IPS-15b (cell line): ENCODE results near the gene ABLIM2.
"Not testable (repeated sequence)": the region's sequence is repeated elsewhere in the genome, so short reads cannot be mapped to it uniquely, and the experiment has no call there.

Experiments
- H3K27me3 ChIP-seq: one replicate; pipeline ENCODE4 v1.6.1; 2013; ENCODE audit warnings: low read length; ENCODE audit not compliant: control insufficient read depth, insufficient read depth
- H3K36me3 ChIP-seq: one replicate; pipeline ENCODE4 v1.6.1; 2013; ENCODE audit warnings: low read length; ENCODE audit not compliant: control insufficient read depth, insufficient read depth
- H3K4me1 ChIP-seq: one replicate; pipeline ENCODE4 v1.6.1; 2013; ENCODE audit warnings: mild to moderate bottlenecking, low read length; ENCODE audit not compliant: control insufficient read depth, insufficient read depth
- H3K4me3 ChIP-seq: one replicate; pipeline ENCODE4 v1.5.1; 2013; ENCODE audit warnings: low read depth, low read length
- H3K9ac ChIP-seq: one replicate; pipeline ENCODE4 v1.6.1; 2013; ENCODE audit warnings: low read depth, mild to moderate bottlenecking, low read length
- H3K9me3 ChIP-seq: one replicate; pipeline ENCODE4 v1.6.1; 2013; ENCODE audit warnings: mild to moderate bottlenecking, low read length; ENCODE audit not compliant: control insufficient read depth, insufficient read depth

Gene ABLIM2

DNA sequence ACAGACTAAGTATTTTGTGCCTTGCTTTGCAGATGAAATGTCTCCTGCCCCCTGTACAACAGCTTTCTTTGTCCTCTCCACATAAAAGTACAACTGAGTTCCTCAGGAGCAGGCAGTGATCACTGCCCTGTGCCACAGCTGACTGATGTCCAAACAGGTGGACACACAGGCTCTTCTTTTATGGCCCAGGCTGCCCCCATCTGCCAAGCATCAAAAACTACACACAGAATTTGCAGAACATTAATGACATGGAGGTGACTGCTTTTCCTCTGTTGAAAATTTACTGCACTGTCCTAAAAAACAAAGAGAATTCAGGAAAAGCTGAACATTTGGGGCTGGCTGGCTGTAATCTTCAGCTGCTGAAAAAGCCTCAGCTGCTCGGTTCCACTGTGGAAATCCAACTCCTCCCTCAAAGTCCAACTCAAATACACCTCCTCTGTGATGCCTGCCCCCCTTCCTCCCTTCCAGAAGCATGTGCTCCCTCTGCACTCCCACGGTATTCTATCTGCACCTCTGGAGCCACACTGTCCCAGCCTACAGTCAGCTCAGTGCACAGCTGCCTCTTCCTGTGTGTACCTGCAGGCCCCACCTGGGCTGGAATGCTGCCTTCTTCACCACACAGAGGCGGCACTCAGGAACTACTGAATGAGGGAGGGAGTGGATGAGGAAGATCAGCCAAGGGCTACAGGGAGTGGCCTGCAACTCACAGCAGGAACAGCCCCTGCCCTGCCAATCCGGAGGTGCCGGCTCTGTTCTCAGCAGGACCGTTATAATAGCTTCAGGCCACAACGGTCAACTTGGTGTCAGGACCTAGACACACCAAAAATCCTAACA lies 229.3 kb downstream of the ABLIM2 start:
- Histone ChIP-seq H3K9ac (peak overlapping the region; percentile 0), H3K4me3 (no peak overlapping the region), H3K27me3 (no peaks in the 10 kb centered on the region), H3K9me3 (no peaks in the 10 kb centered on the region), H3K36me3 (no peaks in the 10 kb centered on the region), H3K4me1 (peaks cover 6% of the 10 kb centered on the region)

- no peaks in the 10 kb centered on the region for H3K9me3 ChIP-seq
- peak overlapping the region; percentile 0 for H3K9ac ChIP-seq
- no peak overlapping the region for H3K4me3 ChIP-seq
- H3K4me1 ChIP-seq: peaks cover 6% of the 10 kb centered on the region
- no peaks in the 10 kb centered on the region for H3K36me3 ChIP-seq
- H3K27me3 ChIP-seq: no peaks in the 10 kb centered on the region
These were observed 229.9 kb downstream of the ABLIM2 start for GRCh38 chr4:7928711-7929110.

DNA sequence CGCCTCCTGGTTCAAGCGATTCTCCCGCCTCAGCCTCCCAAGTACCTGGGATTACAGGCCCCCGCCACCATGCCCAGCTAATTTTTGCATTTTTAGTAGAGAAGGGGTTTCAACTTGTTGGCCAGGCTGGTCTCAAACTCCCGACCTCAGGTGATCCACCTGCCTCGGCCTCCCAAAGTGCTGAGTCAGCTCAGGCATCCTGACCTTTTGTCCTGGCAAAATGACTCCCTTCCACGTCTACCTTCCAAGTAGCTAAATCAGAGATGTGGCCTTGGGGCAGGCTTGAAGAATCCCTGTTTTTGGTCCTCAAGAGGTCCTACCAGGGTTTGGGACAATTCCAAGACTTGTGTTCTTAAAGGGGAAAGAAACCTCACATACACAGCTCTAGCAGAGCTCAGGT lies 231.8 kb downstream of the ABLIM2 start:
- H3K4me3 ChIP-seq: no peak overlapping the region
- H3K9me3 ChIP-seq: no peaks in the 10 kb centered on the region
- peaks cover 6% of the 10 kb centered on the region for H3K4me1 ChIP-seq
- no peaks in the 10 kb centered on the region for H3K36me3 ChIP-seq
- H3K27me3 ChIP-seq: no peaks in the 10 kb centered on the region
- H3K9ac ChIP-seq: no peak overlapping the region

DNA sequence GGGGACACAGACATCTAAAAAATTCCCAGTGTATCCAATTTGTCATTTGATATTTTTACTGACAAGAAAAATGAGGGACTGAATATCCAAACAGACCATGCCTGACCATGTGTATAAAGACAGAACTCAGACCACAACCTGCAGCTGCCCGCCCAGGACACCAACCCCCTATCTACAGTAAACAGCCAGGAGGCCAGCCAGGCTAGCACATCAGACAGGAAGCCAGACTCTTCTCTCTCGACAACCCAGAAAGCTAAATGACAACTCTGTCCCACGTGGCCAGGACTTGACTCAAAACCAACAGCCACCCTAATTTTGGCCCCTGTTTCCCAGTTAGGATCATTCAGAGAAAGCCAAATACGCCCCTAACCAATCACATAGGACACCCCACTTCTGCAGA lies 234.0 kb downstream of the ABLIM2 start:
- H3K27me3 ChIP-seq: no peaks in the 10 kb centered on the region
- H3K9ac ChIP-seq: no peak overlapping the region
- H3K4me3 ChIP-seq: no peak overlapping the region
- peaks cover 2% of the 10 kb centered on the region for H3K4me1 ChIP-seq
- H3K36me3 ChIP-seq: no peaks in the 10 kb centered on the region
- no peaks in the 10 kb centered on the region for H3K9me3 ChIP-seq

DNA sequence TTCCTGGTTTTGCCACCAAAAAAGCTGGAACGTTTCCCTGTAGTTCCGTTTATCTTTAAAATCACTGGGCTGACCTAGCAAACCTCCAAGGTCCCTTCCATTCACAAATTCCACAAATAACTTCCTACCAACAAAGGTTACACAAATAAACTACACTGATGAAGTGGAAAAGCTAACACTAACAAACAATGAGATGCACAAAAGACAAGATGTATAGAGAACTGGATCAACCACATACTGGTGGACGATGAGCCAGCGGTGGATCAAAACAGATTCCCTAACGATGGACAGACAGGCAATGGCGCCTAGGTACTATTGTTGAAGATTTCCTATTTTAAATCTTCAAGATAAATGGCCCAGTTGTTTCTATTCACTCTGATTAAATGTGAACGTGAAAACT lies 234.4 kb downstream of the ABLIM2 start:
- H3K27me3 ChIP-seq: no peaks in the 10 kb centered on the region
- no peak overlapping the region for H3K9ac ChIP-seq
- no peak overlapping the region for H3K4me3 ChIP-seq

DNA sequence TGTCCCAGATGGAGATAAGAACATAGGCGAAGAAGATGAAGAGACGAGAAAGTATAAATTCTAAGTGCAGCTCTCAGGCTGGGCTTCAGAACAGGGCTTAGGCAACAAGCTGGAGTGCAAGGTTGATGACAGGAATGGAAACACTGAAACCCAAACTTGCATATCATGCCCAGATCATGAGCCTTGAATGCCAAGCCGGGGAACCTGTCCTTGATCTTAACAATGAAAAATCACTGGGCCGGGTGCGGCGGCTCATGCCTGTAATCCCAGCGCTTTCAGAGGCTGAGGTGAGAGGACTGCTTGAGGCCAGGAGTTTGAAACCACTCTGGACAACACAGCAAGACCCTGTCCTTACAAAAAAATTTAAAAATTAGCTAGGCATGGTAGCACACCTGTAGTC lies 236.1 kb downstream of the ABLIM2 start:
- Histone ChIP-seq H3K27me3 (no peaks in the 10 kb centered on the region), H3K4me1 (no peaks in the 10 kb centered on the region), H3K9me3 (no peaks in the 10 kb centered on the region), H3K9ac (no peak overlapping the region), H3K36me3 (no peaks in the 10 kb centered on the region), H3K4me3 (no peak overlapping the region)

More for the DNA sequence above, 234.4 kb downstream of the ABLIM2 start:
- Histone ChIP-seq H3K4me1 (peaks cover 2% of the 10 kb centered on the region), H3K36me3 (no peaks in the 10 kb centered on the region), H3K9me3 (no peaks in the 10 kb centered on the region)

DNA sequence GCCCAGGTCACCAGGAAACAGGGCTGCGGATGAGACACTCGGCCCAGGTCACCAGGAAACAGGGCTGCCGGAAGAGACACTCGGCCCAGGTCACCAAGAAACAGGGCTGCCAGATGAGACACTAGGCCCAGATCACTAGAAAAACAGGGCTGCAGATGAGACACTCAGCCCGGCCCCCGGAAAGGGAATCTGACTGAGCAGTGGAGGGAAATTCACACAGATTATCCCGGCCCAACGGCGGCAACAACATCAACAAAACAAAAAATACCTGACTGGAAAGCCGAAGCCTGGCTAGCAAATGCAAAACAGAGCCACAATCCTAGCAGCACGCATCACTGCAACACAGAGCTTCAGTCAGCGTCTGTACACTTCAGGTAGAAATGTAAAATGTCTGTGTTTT lies 239.6 kb downstream of the ABLIM2 start:
- Histone ChIP-seq H3K27me3 (no peaks in the 10 kb centered on the region), H3K4me3 (no peak overlapping the region), H3K9me3 (no peaks in the 10 kb centered on the region), H3K36me3 (no peaks in the 10 kb centered on the region), H3K9ac (no peak overlapping the region), H3K4me1 (peaks cover 13% of the 10 kb centered on the region)

- not testable (repeated sequence) for H3K4me3 ChIP-seq, H3K9me3 ChIP-seq, H3K36me3 ChIP-seq, H3K27me3 ChIP-seq, H3K9ac ChIP-seq
- peaks cover 13% of the 10 kb centered on the region for H3K4me1 ChIP-seq
These were observed 240.4 kb downstream of the ABLIM2 start for GRCh38 chr4:7918187-7918586.

DNA sequence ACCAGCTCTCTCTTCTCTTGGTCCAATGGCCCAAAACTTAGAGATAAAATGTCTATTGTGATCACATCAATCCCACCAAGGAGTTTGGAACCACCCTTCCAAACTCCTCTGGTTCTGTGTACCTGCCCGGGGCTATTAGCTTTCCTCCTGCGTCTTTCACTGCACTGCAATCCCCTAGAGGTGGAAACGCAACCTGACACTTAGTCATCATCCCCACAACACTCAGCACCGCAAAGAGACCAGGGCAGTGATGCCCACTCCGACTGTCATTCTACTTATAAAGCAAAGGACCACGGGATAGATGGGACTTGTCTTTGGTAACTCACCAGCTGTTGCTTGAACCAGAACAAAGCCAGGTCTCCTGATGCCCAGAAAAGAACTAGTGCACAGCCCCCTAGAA lies 240.9 kb downstream of the ABLIM2 start:
- H3K27me3 ChIP-seq: no peaks in the 10 kb centered on the region
- no peak overlapping the region for H3K4me3 ChIP-seq
- peaks cover 13% of the 10 kb centered on the region for H3K4me1 ChIP-seq
- H3K9ac ChIP-seq: no peak overlapping the region
- no peaks in the 10 kb centered on the region for H3K9me3 ChIP-seq
- no peaks in the 10 kb centered on the region for H3K36me3 ChIP-seq

DNA sequence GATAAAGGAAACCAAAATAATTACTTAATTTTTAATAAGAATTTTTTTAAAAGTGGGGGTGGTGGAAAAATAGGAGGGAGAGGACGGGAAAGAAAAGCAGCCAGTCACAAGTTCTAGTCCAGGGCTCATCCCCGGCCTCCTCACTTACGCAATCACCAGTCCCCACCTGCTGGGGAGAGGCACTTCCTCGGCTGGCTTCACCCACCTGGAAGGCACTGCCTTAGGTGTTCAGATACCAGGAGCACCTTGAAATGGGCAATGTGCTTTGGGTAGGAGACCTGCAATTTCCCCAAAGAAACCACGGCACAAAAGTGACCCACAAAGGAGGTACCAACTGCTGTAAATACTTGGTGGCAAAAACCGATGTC lies 242.8 kb downstream of the ABLIM2 start:
- H3K9ac ChIP-seq: no peak overlapping the region
- no peaks in the 10 kb centered on the region for H3K27me3 ChIP-seq
- H3K4me1 ChIP-seq: peaks cover 24% of the 10 kb centered on the region
- no peaks in the 10 kb centered on the region for H3K9me3 ChIP-seq
- no peaks in the 10 kb centered on the region for H3K36me3 ChIP-seq
- H3K4me3 ChIP-seq: no peak overlapping the region
